HG03039 (cell line): ENCODE data around the gene FAAP20.

ENCODE experiments used
- ATAC-seq: cut with Tn5 transposase; IDR thresholded peaks from one replicate; pipeline ENCODE4 v1.9.1; 2021; ENCODE audit warnings: mild to moderate bottlenecking, moderate library complexity; ENCODE audit not compliant: unreplicated experiment

The FAAP20 gene

DNA sequence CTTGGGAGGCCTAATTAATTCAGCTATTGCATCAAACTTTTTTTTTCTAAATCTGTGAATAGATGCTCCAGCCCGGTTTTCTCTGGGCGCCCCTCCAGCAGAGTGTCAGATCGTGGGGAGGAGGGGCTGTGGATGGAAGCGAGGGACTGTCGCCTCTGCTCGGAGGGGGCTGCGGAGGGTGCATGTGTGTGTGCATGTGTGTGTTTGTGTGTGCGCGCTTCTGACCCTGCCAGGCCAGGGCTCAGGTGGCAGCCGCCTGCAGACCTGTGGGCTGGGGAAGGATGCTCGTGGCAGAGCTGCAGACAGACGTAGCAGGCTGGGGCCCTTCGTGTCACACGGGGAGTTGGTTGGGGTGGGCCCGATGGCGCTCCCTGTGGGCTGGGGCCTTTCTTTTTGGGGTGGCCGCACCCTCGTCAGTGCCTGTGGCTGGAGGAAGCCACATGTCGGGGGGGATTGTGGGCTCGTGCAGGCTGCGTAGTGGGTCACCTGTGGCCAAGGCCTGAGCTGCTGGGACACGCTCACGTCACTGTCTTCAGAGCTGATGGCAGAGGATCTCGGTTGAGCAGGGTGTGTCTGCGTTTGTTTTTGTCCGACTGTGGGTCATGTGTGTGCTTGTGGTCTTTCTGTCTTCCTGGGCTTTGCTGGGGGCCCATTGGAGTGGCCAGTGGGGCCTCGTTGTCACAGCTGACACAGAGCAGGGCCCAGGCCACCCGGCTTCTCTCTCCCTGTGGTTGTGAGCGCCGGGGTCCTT lies 36.4 kb upstream of the FAAP20 start:
- no peak for ATAC-seq

- ATAC-seq = no peak
Measured at GRCh38 chr1:2229911-2230731, 35.5 kb upstream of the FAAP20 start.

- ATAC-seq = no peak
Measured at GRCh38 chr1:2229037-2229864, 34.7 kb upstream of the FAAP20 start.

DNA sequence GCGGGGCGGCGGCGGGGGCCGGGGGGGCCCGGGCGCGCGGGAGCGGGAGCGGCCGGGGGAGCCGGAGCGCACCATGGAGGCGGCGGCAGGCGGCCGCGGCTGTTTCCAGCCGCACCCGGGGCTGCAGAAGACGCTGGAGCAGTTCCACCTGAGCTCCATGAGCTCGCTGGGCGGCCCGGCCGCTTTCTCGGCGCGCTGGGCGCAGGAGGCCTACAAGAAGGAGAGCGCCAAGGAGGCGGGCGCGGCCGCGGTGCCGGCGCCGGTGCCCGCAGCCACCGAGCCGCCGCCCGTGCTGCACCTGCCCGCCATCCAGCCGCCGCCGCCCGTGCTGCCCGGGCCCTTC lies 34.1 kb upstream of the FAAP20 start:
- no peak for ATAC-seq

DNA sequence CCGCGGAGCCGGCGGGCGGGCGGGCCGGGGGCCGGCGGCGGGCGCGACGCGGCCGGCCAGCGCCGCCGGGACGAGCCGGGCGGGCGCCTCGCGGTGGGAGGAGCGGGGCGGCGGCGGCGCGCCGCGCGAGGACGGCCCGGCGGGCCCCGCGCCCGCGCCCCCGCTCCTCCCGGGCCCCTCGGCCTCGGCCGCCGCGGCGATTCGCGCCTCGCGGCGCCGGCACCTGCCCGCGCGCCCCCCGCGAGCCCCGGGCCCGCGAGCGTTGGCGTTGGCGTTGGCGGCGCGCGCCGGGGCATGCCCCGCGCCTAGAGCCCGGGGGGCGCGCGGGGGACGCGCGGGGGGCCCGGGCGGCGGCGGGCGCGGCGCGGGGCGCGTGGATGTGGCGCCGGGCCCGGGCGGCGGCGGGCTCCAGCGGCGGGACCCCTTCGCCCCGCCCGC lies 33.6 kb upstream of the FAAP20 start, which contains the start of gene SKI:
SKI (plus strand) TSS at position 163 of the 438 bp plus-strand sequence. CDS start 448 bp downstream, outside the sequence.
- no peak for ATAC-seq

GRCh38 chr1:2227346-2228156 lies 33.0 kb upstream of the FAAP20 start:
- peak; percentile 72 for ATAC-seq

DNA sequence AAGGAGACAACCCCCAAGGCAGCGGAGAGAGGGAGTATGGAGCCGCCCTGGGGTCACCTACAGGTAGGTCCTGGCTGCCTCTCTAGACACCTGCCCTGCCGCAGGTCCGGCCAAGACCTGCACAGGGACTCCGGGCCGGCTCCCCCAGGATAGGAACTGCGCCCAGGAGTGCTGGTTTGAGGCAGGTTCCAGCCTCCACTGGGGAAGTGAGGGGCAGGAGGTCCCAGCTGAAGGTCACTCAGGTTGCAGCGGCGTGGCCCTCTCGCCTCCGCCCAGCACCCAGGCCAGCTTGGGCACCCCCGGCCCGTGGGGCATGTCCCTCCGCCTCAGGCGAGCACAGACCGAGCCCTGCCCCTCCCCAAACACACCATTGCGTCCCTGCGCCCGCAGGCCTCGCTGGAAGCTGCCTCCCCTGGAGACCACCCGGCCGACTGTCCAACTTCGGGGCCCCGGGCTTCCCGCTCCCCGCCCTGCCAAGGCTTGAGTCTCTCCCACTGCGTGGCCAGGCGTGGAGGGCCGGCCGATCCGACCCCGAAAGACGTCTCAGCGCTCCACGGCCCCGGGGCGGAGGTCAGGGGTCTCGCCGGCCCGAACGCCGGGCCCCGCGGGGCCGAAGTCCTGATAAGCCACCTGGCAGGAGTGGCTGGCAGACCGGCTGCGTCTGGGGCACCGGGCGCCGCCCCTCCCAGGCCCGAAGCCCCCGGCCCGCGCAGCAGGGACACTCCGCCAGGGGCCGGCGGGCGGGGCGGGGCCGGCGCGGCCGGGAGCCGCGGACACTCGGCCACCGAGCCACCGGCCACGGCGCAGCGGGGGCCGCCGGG lies 32.2 kb upstream of the FAAP20 start:
- no peak for ATAC-seq

GRCh38 chr1:2224631-2225428 lies 30.3 kb upstream of the FAAP20 start:
- no peak for ATAC-seq

DNA sequence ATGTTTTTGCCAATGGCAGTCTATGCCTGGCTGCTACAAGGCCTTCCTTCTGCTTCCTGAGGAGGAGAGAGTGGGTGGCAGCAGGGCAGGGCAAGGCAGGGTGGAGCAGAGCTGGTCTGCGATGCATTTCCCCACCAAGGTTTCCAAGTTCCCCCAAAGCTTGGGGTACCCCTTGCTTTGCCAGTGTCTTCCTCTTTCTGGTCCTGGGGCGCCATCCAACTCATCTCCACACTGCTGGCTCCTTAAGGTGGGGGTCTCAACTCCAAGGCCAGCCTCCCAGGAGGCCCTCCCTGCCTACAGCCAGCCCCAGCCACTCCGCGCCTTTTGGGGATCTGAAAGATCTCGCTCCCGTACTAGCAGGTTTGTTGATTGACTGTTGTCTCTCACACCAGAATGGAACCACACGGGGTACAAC lies 29.6 kb upstream of the FAAP20 start:
- ATAC-seq = no peak

- ATAC-seq = no peak
Measured at GRCh38 chr1:2221271-2221670, 26.7 kb upstream of the FAAP20 start.

DNA sequence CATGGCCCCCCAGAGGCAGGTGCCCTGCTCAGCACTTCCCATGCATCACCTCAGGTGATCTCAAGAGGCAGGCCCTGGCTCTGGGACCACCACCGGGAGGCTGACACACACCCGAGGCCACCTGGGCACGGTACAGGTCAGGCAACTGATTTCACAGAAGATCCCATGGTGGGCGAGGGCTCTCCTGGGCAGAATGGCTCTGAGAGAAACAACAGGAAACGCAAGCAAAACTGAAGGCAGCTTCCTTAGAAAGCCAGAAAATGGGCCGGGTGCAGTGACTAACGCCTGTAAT lies 22.1 kb upstream of the FAAP20 start:
- ATAC-seq = no peak

DNA sequence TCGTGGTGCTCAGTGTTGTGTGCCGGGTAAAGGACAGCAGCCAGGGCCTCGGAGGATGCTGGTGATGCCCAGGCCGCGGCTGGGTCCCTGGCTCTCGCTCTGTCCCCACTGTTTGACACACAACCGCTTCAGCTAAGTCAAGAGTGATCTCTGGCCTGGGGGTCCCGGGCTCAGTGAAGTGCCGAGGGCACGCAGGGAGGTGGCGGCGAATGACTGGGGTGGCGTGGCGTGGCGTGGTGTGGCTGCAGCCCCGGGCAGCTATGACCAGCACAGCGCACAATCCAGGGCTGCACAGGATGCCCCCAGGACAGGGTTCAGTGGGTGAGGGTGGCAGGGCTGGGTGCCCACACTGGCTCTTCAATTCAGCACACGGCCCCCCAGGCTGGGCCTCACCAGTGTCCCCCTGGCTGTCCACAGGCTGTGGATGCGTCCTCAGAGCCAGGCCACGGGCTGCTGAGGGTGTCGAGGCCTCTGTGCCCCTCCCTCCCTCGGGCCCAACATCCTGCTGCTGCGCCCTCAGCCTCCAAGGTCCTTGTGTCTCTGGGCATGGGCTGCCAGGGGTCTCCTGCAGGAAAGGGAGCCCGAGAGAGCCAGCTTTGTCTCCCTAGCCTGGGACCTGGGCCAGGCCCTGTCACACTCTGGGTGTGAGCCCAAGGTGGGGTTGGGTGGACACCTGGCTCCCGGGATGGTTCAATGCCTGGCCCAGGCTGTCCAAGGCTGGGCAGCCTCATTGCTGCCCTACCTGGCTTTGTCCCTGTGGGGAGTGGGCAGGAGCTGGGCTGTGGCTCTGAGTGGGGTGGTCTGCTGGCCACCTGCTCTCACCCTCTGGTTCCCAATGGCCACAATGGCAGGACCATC lies 21.6 kb upstream of the FAAP20 start:
- no peak for ATAC-seq

- no peak for ATAC-seq
Measured at GRCh38 chr1:2215329-2215728, 20.8 kb upstream of the FAAP20 start.

DNA sequence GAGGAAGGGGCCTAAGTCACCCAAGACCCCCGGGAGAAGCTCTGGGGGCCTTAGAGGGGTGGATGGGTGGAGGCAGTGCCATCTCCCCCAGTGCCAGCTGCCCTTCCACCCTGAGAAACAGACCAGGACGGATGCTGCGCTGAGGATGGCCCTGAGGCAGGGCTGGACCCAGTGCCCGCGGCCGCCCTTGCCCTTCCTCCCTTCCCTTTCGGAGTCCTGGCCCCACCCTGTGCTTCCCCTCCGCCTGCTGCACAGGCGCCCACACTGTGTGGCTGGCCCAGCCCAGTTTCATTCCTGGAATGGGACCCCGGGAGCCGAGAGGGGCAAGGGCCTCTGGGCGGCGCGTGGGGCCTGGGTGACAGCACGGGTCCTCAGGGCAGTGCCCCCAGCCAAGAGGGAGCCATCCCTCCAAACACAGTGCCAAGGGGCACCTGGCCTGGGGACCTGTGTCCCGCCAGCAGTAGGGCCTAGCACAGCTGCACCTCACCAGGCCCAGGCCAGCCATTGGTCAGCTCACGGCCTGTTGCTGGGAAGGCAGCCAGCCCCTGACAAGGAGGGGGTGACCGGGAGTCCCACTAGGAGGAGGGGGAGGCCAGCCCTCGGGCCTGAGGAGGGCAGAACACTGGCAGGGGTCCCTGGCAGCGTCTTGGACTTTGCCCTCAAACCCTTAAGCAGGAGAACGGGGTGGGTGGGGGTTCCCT lies 20.1 kb upstream of the FAAP20 start:
- no peak for ATAC-seq

- ATAC-seq = no peak
Measured at GRCh38 chr1:2213576-2214505, 19.3 kb upstream of the FAAP20 start.
